ENCODE data around the gene MAGI2.

GRCh38 chr7:78895393-78895792 lies 558.1 kb downstream of the MAGI2 start:
- TF ChIP-seq CTCF (conservative IDR thresholded peaks at IDR 0.05; ENCODE audit: low read depth, low read length): no peak
- TF ChIP-seq EZH2 (IDR thresholded peaks at IDR 0.05; ENCODE audit: borderline replicate concordance, low read depth, low read length, poor library complexity, severe bottlenecking): no peak

All from A673 (cell line).